Thymus (tissue), 11 donors: ENCODE data around the gene TMX2. TPM values are rescaled to one million over a fixed set of nuclear protein-coding genes. Genes with fewer than 3 reads are reported as not detected.
"Not testable (repeated sequence)": the region's sequence is repeated elsewhere in the genome, so short reads cannot be mapped to it uniquely, and the experiment has no call there.

Experiments
- DNase-seq, 9 donors: peaks; one replicate each; pipeline ENCODE4 v3.0.0-alpha.2; 2013; ENCODE audit warnings: low spot score in 9 of 9, low read depth in 6 of 9, missing footprints in 1 of 9
- H3K27ac ChIP-seq, 2 donors: one replicate each; pipeline ENCODE4 v1.5.1; 2013; ENCODE audit warnings: control low read depth in 1 of 2, low read depth in 1 of 2, low read length in 1 of 2, mild to moderate bottlenecking in 1 of 2, moderate library complexity in 1 of 2
- H3K27me3 ChIP-seq, 2 donors: one replicate each; pipeline ENCODE4 v1.5.1; 2013; ENCODE audit warnings: low read length in 1 of 2; ENCODE audit not compliant: control insufficient read depth in 2 of 2, insufficient read depth in 1 of 2
- H3K36me3 ChIP-seq, 2 donors: one replicate each; pipeline ENCODE4 v1.5.1; 2013; ENCODE audit warnings: low read length in 1 of 2, mild to moderate bottlenecking in 1 of 2, moderate library complexity in 1 of 2; ENCODE audit not compliant: control insufficient read depth in 2 of 2, insufficient read depth in 2 of 2
- H3K4me1 ChIP-seq, 2 donors: one replicate each; pipeline ENCODE4 v1.5.1; 2013; ENCODE audit warnings: low read length in 2 of 2; ENCODE audit not compliant: control insufficient read depth in 2 of 2, insufficient read depth in 2 of 2
- H3K4me3 ChIP-seq, 2 donors: one replicate each; pipeline ENCODE4 v1.5.1; 2013; ENCODE audit warnings: low read length in 2 of 2, control low read depth in 1 of 2, mild to moderate bottlenecking in 1 of 2
- H3K9me3 ChIP-seq, 2 donors: one replicate each; pipeline ENCODE4 v1.5.1; 2013; ENCODE audit warnings: low read length in 1 of 2, mild to moderate bottlenecking in 1 of 2; ENCODE audit not compliant: control insufficient read depth in 2 of 2, insufficient read depth in 1 of 2
- WGBS: extraction: QIAGEN DNeasy Blood & Tissue Kit; methylation state at CpG from one replicate; pipeline ENCODE4 v1.1.7; 2013; 5-methylcytosine and 5-hydroxymethylcytosine counted together
- polyA plus RNA-seq: library from polyadenylated mRNA; stranded (reverse); fragments of 200-250 nt; gene quantifications from one replicate; pipeline ENCODE4 v1.2.3, GENCODE V29; 2013
- total RNA-seq: library from RNA; stranded (reverse); fragments of 120-200 nt; gene quantifications from one replicate; pipeline ENCODE4 v1.2.4, GENCODE V29; 2013
- donor health status: healthy.

The TMX2 gene
- total and polyA plus RNA-seq, 2 donors, result 60.2 to 61.4 TPM

DNA sequence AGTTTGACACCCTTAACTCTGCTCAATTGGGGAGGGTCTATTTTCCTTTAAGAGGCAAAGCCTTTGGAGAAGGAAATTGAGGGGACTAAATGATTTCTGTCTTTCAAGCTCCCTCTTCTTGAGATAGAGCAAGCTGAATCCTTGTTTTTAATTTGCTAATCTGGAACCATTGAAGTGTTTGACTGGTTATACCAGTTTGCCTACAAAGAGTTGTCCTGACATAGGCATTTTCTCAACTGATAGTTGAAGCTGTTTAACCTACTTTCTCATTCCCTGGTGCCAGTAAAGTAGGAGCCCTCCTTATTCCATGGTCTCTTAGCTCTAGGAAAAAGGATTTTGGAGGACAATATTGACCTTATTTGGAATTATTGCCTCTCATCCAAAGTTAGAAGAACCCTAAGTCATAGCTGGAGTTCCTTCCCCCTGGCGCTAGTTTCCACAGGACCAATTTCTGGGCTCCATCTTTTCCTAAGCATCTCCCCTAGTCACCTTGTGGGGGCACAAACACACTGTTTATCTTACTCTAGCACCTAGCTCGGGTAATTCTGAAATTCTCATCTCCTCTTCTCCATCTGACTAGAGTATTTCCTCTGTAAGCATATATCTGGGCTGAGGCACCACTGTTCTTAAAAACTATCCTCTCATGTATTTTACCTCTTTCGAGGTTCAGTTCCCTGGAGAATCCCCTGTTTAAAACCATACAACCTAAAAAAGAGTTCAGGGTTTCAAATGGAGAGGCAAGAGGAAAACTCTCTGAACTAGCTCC, 37.0 kb upstream of the TMX2 start:
- Histone ChIP-seq H3K4me3 (no peak overlapping the region), H3K27ac (no peak overlapping the region), H3K27me3 (no peaks in the 10 kb centered on the region), H3K36me3 (peaks cover 40 to 69% of the 10 kb centered on the region in 2 donors), H3K9me3 (no peaks in the 10 kb centered on the region), H3K4me1 (no peaks in the 10 kb centered on the region)
- WGBS, result 94% methylated on average over 3 of the region's 3 CpGs
- DNase-seq, result no peak

DNA sequence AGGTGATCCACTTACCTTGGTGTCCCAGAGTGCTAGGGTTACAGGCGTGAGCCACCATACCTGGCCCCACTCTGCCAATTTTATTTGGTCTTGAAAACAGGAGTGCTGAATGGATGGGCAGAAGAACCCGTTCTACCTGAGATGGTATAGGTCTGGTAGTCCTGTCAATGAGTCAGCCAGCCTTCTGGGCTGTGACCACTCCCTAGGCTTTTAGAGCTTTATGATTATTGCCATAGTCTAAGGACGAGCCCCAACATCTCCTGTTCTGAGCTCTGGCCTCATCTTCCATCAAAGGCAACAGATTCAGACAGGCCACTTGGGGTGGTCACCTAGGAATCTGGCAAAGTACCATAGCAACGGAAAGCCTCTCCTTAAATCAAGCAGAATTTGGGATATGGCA, 33.0 kb upstream of the TMX2 start:
- Histone ChIP-seq H3K36me3 (peaks cover 46 to 69% of the 10 kb centered on the region in 2 donors), H3K4me1 (no peaks in the 10 kb centered on the region), H3K27ac (no peak overlapping the region), H3K4me3 (no peak overlapping the region), H3K9me3 (no peaks in the 10 kb centered on the region), H3K27me3 (no peaks in the 10 kb centered on the region)
- no peak for DNase-seq
- WGBS, result 96% methylated on average over 4 of the region's 4 CpGs

DNA sequence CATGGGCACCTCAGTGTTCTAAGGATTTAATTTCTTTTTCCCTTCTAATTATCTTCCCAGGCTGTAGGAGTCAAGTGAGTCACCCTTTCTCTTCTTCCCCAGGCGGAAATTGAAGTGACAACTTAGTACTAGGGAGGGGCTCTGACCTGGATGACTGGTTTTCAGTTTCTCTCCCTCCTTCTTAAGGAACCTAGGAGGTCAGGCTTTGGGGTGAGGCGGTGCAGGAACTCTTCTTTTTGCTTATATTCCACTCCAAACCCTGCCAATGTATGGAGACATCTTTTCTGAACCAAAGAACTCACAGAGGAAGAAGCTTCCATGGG, 31.9 kb upstream of the TMX2 start:
- H3K27ac ChIP-seq, result no peak overlapping the region
- peaks cover 49 to 66% of the 10 kb centered on the region in 2 donors for H3K36me3 ChIP-seq
- 90% methylated on average over 2 of the region's 2 CpGs for WGBS
- no peaks in the 10 kb centered on the region for H3K27me3 ChIP-seq
- no peak overlapping the region for H3K4me3 ChIP-seq
- H3K4me1 ChIP-seq, result no peaks in the 10 kb centered on the region
- H3K9me3 ChIP-seq, result no peaks in the 10 kb centered on the region
- no peak for DNase-seq

DNA sequence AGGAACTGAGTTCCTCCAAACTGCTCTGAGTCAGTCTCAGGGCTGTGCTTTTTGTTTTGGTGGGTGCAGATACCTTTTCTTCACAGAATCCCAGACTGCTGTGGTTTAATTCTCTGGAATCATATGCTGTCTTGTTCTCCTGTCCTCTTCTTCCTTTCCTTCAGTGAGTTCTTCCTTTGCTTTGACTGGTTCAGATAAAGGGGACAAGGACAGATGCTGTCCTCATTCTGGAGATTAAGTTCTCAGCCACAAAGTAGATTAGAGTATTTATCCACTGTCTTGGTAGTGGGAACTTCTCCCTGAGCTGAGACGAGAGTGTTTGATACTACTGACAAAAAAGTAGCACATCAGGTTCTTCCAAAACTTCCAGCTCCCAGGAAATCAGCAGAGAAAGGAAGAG, 31.2 kb upstream of the TMX2 start:
- 93% methylated on average over 1 of the region's 1 CpG for WGBS
- no peak for DNase-seq
- Histone ChIP-seq H3K36me3 (peaks cover 55 to 62% of the 10 kb centered on the region in 2 donors), H3K27me3 (no peaks in the 10 kb centered on the region), H3K4me3 (no peak overlapping the region), H3K27ac (no peak overlapping the region), H3K4me1 (no peaks in the 10 kb centered on the region), H3K9me3 (no peaks in the 10 kb centered on the region)

DNA sequence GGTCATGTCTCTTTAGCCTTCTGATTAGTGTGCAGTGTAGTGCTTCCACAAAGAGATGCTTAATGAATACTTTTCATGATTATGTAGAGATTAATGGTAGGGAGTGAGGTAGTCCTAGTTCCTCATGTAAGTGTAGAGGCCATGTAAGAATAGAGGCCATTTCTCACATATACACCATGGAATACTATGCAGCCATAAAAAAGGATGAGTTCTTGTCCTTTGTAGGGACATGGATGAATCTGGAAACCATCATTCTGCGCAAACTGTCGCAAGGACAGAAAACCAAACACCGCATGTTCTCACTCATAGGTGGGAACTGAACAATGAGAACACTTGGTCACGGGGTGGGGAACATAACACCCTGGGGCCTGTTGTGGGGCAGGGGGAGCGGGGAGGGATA, 21.9 kb upstream of the TMX2 start:
- H3K9me3 ChIP-seq, H3K4me3 ChIP-seq, H3K4me1 ChIP-seq, H3K27ac ChIP-seq, H3K27me3 ChIP-seq, DNase-seq: not testable (repeated sequence)
- H3K36me3 ChIP-seq, result peaks cover 69 to 72% of the 10 kb centered on the region in 2 donors
- WGBS, result 99% methylated on average over 5 of the region's 5 CpGs

DNA sequence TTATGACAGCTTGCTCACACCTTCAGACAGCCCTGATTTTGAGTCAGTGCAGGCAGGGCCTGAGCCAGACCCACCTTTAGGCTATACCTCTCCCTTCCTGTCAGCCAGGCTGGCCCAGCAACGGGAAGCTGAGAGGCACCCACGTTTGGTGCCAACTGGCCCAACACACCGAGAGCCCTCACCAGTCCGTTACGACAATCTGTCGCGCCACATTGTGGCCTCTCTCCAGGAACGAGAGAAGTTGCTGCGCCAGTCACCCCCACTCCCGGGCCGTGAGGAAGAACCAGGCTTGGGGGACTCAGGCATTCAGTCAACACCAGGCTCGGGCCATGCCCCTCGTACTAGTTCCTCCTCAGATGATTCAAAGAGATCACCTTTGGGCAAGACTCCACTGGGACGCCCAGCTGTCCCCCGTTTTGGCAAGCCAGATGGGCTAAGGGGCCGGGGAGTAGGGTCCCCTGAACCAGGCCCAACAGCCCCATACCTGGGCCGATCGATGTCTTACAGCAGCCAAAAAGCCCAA, 13.5 kb upstream of the TMX2 start:
- H3K27me3 ChIP-seq, result no peaks in the 10 kb centered on the region
- no peak overlapping the region for H3K27ac ChIP-seq
- H3K4me3 ChIP-seq, result no peak overlapping the region
- DNase-seq, result no peak
- no peaks in the 10 kb centered on the region for H3K9me3 ChIP-seq
- WGBS, result 97% methylated on average over 18 of the region's 18 CpGs
- H3K4me1 ChIP-seq, result no peaks in the 10 kb centered on the region
- H3K36me3 ChIP-seq, result peaks cover 76 to 92% of the 10 kb centered on the region in 2 donors

DNA sequence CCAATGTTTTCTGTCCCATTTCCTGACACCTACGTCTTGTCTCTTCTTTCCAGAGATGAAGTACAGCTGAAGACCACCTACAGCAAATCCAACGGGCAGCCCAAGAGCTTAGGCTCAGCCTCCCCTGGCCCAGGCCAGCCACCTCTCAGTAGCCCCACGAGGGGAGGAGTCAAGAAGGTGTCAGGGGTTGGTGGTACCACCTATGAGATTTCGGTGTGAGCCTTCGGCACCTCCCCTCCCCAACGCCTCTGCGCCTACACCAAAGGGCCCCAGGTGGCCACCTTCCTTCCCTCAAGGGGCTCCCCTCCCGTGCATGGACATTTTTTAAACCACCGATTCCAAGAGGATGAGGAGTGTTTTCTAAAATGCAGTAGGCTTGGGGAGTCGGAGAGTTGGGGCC, 12.6 kb upstream of the TMX2 start:
- no peaks in the 10 kb centered on the region for H3K4me1 ChIP-seq
- H3K9me3 ChIP-seq, result no peaks in the 10 kb centered on the region
- H3K27ac ChIP-seq, result no peak overlapping the region
- 98% methylated on average over 10 of the region's 10 CpGs for WGBS
- H3K4me3 ChIP-seq, result no peak overlapping the region
- no peaks in the 10 kb centered on the region for H3K27me3 ChIP-seq
- no peak for DNase-seq
- H3K36me3 ChIP-seq, result peaks cover 77 to 89% of the 10 kb centered on the region in 2 donors

DNA sequence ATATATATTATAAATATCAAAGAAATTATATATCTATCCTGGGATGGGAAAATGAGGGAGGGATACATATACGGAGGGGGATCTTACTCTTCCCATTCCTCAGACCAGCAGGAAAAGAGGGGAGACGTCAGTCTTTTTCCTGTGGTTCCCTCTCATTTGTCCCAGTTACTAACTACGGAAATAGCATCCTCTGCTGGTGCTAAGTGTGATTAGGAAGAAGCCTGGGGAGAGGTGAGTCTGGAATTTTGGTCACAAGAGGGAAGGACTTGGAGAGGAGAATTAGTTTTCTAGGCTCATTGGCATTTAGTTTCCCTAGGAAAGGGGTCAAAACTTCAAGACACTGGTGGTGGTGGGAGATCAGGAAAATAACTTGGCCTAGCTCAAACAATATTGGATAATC, 12.0 kb upstream of the TMX2 start:
- Histone ChIP-seq H3K27me3 (no peaks in the 10 kb centered on the region), H3K4me3 (no peak overlapping the region), H3K9me3 (no peaks in the 10 kb centered on the region), H3K36me3 (peaks cover 77 to 85% of the 10 kb centered on the region in 2 donors), H3K27ac (no peak overlapping the region), H3K4me1 (no peaks in the 10 kb centered on the region)
- WGBS, result 93% methylated on average over 3 of the region's 3 CpGs
- no peak for DNase-seq

DNA sequence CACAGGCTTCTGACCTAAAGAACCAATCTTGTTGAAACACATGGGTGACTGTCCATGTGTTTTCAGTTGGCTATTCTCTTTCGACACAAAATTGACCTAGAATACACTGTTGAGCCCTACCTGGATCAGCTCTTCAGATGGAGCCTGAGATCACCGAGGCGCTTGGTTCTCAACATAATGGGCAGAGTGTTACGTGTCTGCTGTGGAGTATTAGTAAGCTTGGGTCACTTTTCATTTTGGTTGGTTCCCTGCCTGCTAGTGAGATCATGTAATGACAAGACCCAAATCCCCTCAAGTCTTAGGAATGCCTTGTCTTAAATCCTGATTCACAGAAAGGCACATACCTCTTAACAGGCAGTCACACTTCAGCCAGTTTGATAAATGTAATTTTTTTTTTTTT, 9.1 kb upstream of the TMX2 start:
- peaks cover 59 to 64% of the 10 kb centered on the region in 2 donors for H3K36me3 ChIP-seq
- no peaks in the 10 kb centered on the region for H3K9me3 ChIP-seq
- WGBS, result 96% methylated on average over 4 of the region's 4 CpGs
- H3K27ac ChIP-seq, result no peak overlapping the region
- no peaks in the 10 kb centered on the region for H3K27me3 ChIP-seq
- H3K4me1 ChIP-seq, result no peaks in the 10 kb centered on the region
- no peak overlapping the region for H3K4me3 ChIP-seq
- no peak for DNase-seq
